Vagina (tissue), 2 donors: ENCODE results near the gene GLMN.

Source experiments
- CTCF ChIP-seq, 3 experiments: fragments of 450-650 bp in 2 of 3; fragments of 200-600 bp in 1 of 3; sonication (generic) in 1 of 3; IDR thresholded peaks; one replicate each; pipeline ENCODE4 v1.5.1; 2017 to 2019; ENCODE audit warnings: antibody characterized with exemption in 3 of 3, mild to moderate bottlenecking in 2 of 3, moderate library complexity in 2 of 3
- POLR2A ChIP-seq, 2 donors: fragments of 450-650 bp; IDR thresholded peaks; one replicate each; pipeline ENCODE4 v1.6.1; 2017; ENCODE audit warnings: antibody characterized with exemption in 2 of 2, mild to moderate bottlenecking in 2 of 2, moderate library complexity in 2 of 2
- POLR2AphosphoS5 ChIP-seq, 2 donors: sonication (generic); formaldehyde crosslinking; IDR thresholded peaks; one replicate each; pipeline ENCODE4 v1.9.0; 2017; ENCODE audit warnings: antibody characterized with exemption in 2 of 2, mild to moderate bottlenecking in 2 of 2, low read depth in 1 of 2; ENCODE audit not compliant: insufficient read depth in 1 of 2

GRCh38 chr1:92346866-92347640, 48.3 kb upstream of the GLMN start:
- TF ChIP-seq POLR2AphosphoS5 (IDR thresholded peaks at IDR 0.05; ENCODE audit: insufficient read depth in 1 of 2, low read depth in 1 of 2), result no peak
- TF ChIP-seq POLR2A (IDR thresholded peaks at IDR 0.05), result no peak
- TF ChIP-seq CTCF (IDR thresholded peaks at IDR 0.05), result no peak
